Activated CD4-positive, alpha-beta memory T cell treated with anti-CD3 and anti-CD28 coated beads, Interleukin-2, amount 10 ng/mL, durations not matched to agents 7 days and 5 days (primary cell): ENCODE data around the gene NDUFA11. TPM values are rescaled to one million over a fixed set of nuclear protein-coding genes. Genes with fewer than 3 reads are reported as not detected.

ENCODE experiments used
- CTCF ChIA-PET: fragments of 350-600 bp; sonication (Branson Sonifier 250); formaldehyde crosslinking; loops from one replicate; lab custom pipeline; 2021; ENCODE audit warnings: antibody characterized with exemption, inconsistent platforms; lab: Charles Lee
- POLR2A ChIA-PET: fragments of 350-600 bp; sonication (Branson Sonifier 250); formaldehyde crosslinking; loops from one replicate; lab custom pipeline; 2021; ENCODE audit warnings: antibody characterized with exemption; lab: Charles Lee
- DNase-seq: peaks from one replicate; pipeline ENCODE4 v3.0.0-alpha.2; 2020
- H3K27ac Mint-ChIP-seq: one replicate; pipeline ENCODE4 v1.8.0; 2021; ENCODE audit warnings: mild to moderate bottlenecking, mixed read lengths
- H3K27me3 Mint-ChIP-seq: one replicate; pipeline ENCODE4 v1.8.0; 2021; ENCODE audit warnings: mixed read lengths
- H3K36me3 Mint-ChIP-seq: one replicate; pipeline ENCODE4 v1.8.0; 2021; ENCODE audit warnings: low read depth, mixed read lengths
- H3K4me1 Mint-ChIP-seq: one replicate; pipeline ENCODE4 v1.8.0; 2021; ENCODE audit warnings: mixed read lengths
- H3K4me3 Mint-ChIP-seq: one replicate; pipeline ENCODE4 v1.8.0; 2021; ENCODE audit warnings: mild to moderate bottlenecking, mixed read lengths
- H3K9me3 Mint-ChIP-seq: one replicate; pipeline ENCODE4 v1.8.0; 2021; ENCODE audit warnings: mixed read lengths
- total RNA-seq, 2 experiments: library from RNA; stranded (reverse); gene quantifications; one replicate each; pipeline ENCODE4 v1.2.3, GENCODE V29; 2021

NDUFA11 gene
- total RNA-seq, 2 experiments from 2014 or later = 217 to 220 TPM

DNA sequence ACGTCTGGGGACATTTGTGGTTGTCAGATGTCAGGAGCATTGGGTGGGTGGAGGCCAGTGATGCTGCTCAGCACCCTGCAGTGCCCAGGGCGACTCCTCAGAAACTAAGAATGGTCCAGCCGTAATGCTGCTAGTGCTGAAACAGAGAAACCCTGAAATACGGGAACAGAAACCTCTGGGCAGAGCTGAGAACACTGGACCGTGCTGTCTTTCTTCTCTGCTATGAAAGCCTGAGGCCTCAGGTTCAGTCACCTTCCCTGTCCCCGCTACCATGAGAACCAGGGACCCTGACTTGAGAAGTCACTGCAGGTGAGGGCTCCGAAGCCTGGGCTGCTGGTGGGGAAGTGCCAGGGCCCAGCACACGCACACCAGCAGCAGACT lies 23.8 kb upstream of the NDUFA11 start:
- Mint-ChIP-seq H3K27ac (no peak overlapping the region), H3K36me3 (peaks cover 41% of the 10 kb centered on the region), H3K27me3 (no peaks in the 10 kb centered on the region), H3K4me1 (no peaks in the 10 kb centered on the region), H3K9me3 (no peaks in the 10 kb centered on the region), H3K4me3 (no peak overlapping the region)
- POLR2A ChIA-PET = no interaction called here
- CTCF ChIA-PET = no interaction called here
- DNase-seq = no peak

- Mint-ChIP-seq H3K4me1 (no peaks in the 10 kb centered on the region), H3K27ac (no peak overlapping the region), H3K4me3 (no peak overlapping the region), H3K36me3 (peaks cover 41% of the 10 kb centered on the region), H3K9me3 (no peaks in the 10 kb centered on the region), H3K27me3 (no peaks in the 10 kb centered on the region)
- DNase-seq = no peak
- POLR2A ChIA-PET = no interaction called here
- CTCF ChIA-PET = no interaction called here
These were observed 23.3 kb upstream of the NDUFA11 start for GRCh38 chr19:5926641-5927440.

GRCh38 chr19:5925830-5926427 lies 22.3 kb upstream of the NDUFA11 start:
- peaks cover 41% of the 10 kb centered on the region for H3K36me3 Mint-ChIP-seq
- CTCF ChIA-PET = interaction anchor here (0.7 kb wide), 1 partner anchor 96 kb away, joined by 4 read pairs; no protein-coding TSS in a partner anchor
- POLR2A ChIA-PET = no interaction called here
- H3K4me3 Mint-ChIP-seq = no peak overlapping the region
- DNase-seq = no peak
- no peaks in the 10 kb centered on the region for H3K4me1 Mint-ChIP-seq
- H3K9me3 Mint-ChIP-seq = no peaks in the 10 kb centered on the region
- H3K27ac Mint-ChIP-seq = no peak overlapping the region
- H3K27me3 Mint-ChIP-seq = no peaks in the 10 kb centered on the region

GRCh38 chr19:5923356-5923755 lies 19.8 kb upstream of the NDUFA11 start:
- no peak overlapping the region for H3K27ac Mint-ChIP-seq
- H3K36me3 Mint-ChIP-seq = peaks cover 39% of the 10 kb centered on the region
- no peak for DNase-seq
- no peaks in the 10 kb centered on the region for H3K27me3 Mint-ChIP-seq
- no peaks in the 10 kb centered on the region for H3K9me3 Mint-ChIP-seq
- no peaks in the 10 kb centered on the region for H3K4me1 Mint-ChIP-seq
- no peak overlapping the region for H3K4me3 Mint-ChIP-seq
- ChIA-PET CTCF (no interaction called here), POLR2A (no interaction called here)

- CTCF ChIA-PET = no interaction called here
- POLR2A ChIA-PET = no interaction called here
- peaks cover 33% of the 10 kb centered on the region for H3K36me3 Mint-ChIP-seq
- no peaks in the 10 kb centered on the region for H3K9me3 Mint-ChIP-seq
- no peak for DNase-seq
- no peaks in the 10 kb centered on the region for H3K4me1 Mint-ChIP-seq
- no peak overlapping the region for H3K4me3 Mint-ChIP-seq
- no peaks in the 10 kb centered on the region for H3K27me3 Mint-ChIP-seq
- no peak overlapping the region for H3K27ac Mint-ChIP-seq
These were observed 18.6 kb upstream of the NDUFA11 start for GRCh38 chr19:5922161-5922545.

DNA sequence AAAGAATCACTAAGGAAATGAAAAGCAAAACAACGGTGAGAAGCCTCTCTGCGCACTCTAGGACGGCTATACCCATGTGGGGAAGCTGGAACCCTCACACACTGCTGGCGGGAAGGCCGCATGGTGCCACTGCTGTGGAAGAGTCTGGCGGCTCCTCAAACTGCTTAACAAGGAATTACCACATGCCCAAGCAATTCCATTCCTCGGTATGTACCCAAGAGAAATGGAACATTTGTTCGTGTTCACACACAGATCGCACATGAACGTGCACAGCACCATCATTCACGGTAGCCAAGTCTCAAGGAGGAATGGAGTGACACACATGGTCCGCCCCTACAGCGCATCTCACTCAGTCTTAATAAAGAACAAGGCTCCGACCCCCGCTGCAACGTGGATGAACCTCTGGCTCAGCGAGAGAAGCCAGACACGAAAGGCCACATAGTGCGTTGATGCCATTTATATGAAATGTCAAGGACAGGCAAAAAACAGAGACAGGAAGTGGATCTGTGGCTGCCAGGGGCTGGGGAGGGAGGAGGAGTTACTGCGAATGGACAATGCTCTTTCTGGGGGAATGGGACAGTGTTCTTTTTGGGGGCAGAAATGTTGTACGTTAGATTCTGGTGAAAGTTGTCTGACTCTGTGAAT lies 18.0 kb upstream of the NDUFA11 start:
- H3K27ac Mint-ChIP-seq = no peak overlapping the region
- H3K27me3 Mint-ChIP-seq = no peaks in the 10 kb centered on the region
- no peak overlapping the region for H3K4me3 Mint-ChIP-seq
- no peak for DNase-seq
- no peaks in the 10 kb centered on the region for H3K9me3 Mint-ChIP-seq
- CTCF ChIA-PET = no interaction called here
- peaks cover 33% of the 10 kb centered on the region for H3K36me3 Mint-ChIP-seq
- POLR2A ChIA-PET = no interaction called here
- no peaks in the 10 kb centered on the region for H3K4me1 Mint-ChIP-seq

GRCh38 chr19:5918463-5919079 lies 15.0 kb upstream of the NDUFA11 start:
- ChIA-PET POLR2A (no interaction called here), CTCF (no interaction called here)
- H3K27ac Mint-ChIP-seq = no peak overlapping the region
- DNase-seq = no peak
- H3K27me3 Mint-ChIP-seq = no peaks in the 10 kb centered on the region
- H3K36me3 Mint-ChIP-seq = peaks cover 22% of the 10 kb centered on the region
- H3K4me1 Mint-ChIP-seq = no peaks in the 10 kb centered on the region
- no peak overlapping the region for H3K4me3 Mint-ChIP-seq
- H3K9me3 Mint-ChIP-seq = no peaks in the 10 kb centered on the region

DNA sequence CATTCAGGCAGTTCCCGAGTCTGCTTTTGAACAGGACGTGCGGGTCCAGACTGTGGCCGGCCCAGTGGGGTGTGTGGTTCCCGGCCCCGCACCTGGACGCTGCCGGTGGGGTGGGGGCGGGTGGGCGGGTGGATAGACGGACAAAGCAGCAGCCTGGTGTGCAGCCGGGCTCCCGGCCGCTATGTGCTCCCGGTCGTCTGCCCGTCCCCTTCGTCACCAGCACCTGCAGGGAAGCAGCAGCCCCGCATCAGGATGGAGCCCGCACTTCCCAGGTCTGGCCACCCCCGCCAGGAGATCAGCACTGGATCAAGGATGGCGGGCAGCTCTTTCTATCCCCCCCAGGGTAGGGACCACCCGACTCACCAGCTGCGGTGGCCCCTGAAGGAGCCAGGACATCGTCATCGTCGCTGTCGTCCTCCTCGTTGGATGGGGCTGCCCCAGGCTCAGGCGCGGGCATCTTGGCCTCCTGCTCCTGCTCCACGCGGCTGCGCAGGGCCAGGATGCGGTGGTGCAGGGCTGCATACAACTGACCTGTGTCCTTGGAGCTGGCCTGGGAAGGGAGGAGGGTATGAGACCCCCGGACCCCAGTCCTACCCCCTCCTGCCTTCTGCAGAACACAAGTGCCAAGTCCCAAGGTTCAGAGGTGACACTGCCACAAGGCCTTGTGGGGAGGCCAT lies 14.0 kb upstream of the NDUFA11 start:
- H3K4me3 Mint-ChIP-seq = no peak overlapping the region
- ChIA-PET POLR2A (no interaction called here), CTCF (no interaction called here)
- no peaks in the 10 kb centered on the region for H3K27me3 Mint-ChIP-seq
- no peak for DNase-seq
- H3K9me3 Mint-ChIP-seq = no peaks in the 10 kb centered on the region
- H3K36me3 Mint-ChIP-seq = peaks cover 14% of the 10 kb centered on the region
- no peak overlapping the region for H3K27ac Mint-ChIP-seq
- no peaks in the 10 kb centered on the region for H3K4me1 Mint-ChIP-seq

- POLR2A ChIA-PET = no interaction called here
These were observed 12.7 kb upstream of the NDUFA11 start for GRCh38 chr19:5916181-5916708.

DNA sequence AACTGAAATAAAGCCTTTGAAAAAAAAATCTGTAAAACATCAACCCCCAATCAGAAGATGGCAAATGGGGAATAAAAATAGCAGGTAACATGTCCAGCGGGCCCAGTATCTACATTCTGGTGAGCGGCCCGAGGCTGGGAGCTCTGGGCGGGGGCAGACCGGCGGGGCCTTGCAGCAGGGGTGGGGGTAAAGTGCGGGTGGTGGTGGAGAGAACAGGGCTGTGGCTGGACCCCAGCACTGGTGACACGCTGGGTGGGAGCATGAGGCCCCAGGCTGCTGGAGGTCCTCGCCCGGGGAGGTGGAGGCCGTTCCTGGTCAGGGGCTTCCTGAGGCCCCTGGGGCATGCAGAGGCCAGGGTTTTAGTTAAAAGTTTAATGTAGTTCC lies 12.2 kb upstream of the NDUFA11 start:
- ChIA-PET CTCF (no interaction called here), POLR2A (no interaction called here)
- Mint-ChIP-seq H3K4me1 (no peaks in the 10 kb centered on the region), H3K27me3 (no peaks in the 10 kb centered on the region), H3K36me3 (peaks cover 10% of the 10 kb centered on the region), H3K27ac (no peak overlapping the region), H3K9me3 (no peaks in the 10 kb centered on the region), H3K4me3 (no peak overlapping the region)
- no peak for DNase-seq

More at GRCh38 chr19:5916181-5916708, 12.7 kb upstream of the NDUFA11 start:
- Mint-ChIP-seq H3K4me1 (no peaks in the 10 kb centered on the region), H3K4me3 (no peak overlapping the region), H3K27ac (no peak overlapping the region), H3K27me3 (no peaks in the 10 kb centered on the region), H3K36me3 (peaks cover 10% of the 10 kb centered on the region), H3K9me3 (no peaks in the 10 kb centered on the region)
- no peak for DNase-seq
- CTCF ChIA-PET = no interaction called here

DNA sequence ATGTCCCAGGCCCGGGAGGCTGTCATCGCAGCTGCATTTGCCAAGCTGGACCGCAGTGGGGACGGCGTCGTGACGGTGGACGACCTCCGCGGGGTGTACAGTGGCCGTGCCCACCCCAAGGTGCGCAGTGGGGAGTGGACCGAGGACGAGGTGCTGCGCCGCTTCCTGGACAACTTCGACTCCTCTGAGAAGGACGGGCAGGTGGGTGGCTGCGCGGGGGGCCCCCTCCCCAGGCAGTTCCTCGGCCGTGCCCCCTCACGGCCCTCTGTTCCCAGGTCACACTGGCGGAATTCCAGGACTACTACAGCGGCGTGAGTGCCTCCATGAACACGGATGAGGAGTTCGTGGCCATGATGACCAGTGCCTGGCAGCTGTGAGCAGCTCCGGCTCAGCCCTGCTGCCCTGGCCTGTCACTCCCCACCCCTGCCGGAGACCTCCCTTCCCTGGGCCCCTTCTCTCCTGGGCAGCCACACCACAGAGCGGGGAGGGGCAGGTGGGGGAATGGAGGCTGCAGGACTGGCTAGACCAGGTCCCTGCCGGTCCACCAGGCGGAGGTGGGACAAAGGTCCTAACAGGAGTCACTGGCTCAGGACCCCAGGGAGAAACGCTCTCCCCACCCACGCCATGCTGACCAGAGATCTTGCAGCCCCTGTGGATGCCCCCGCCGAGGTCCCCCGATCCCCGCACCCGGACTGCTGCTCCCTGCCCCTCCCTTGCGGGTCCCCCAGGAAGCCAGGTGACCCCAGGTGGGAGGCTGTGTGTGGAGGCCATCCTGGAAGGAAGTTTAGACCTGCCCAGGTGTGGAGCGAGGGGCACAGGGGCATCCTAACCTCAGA lies 11.6 kb upstream of the NDUFA11 start:
- no peak overlapping the region for H3K4me3 Mint-ChIP-seq
- CTCF ChIA-PET = no interaction called here
- no peaks in the 10 kb centered on the region for H3K9me3 Mint-ChIP-seq
- no peaks in the 10 kb centered on the region for H3K27me3 Mint-ChIP-seq
- peaks cover 10% of the 10 kb centered on the region for H3K36me3 Mint-ChIP-seq
- H3K4me1 Mint-ChIP-seq = no peaks in the 10 kb centered on the region
- no peak for DNase-seq
- no peak overlapping the region for H3K27ac Mint-ChIP-seq
- POLR2A ChIA-PET = no interaction called here

DNA sequence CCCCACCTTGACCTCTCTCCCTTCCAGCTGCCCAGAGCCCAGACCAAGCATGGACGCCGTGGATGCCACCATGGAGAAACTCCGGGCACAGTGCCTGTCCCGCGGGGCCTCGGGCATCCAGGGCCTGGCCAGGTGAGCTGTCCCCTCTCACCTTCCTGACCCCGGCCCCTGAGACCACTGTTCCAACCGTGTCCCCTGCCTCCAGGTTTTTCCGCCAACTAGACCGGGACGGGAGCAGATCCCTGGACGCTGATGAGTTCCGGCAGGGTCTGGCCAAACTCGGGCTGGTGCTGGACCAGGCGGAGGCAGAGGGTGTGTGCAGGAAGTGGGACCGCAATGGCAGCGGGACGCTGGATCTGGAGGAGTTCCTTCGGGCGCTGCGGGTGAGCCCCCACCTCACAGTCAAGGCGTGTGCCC lies 10.8 kb upstream of the NDUFA11 start:
- Mint-ChIP-seq H3K9me3 (no peaks in the 10 kb centered on the region), H3K4me3 (no peak overlapping the region), H3K27ac (no peak overlapping the region), H3K27me3 (no peaks in the 10 kb centered on the region), H3K36me3 (peaks cover 12% of the 10 kb centered on the region), H3K4me1 (no peaks in the 10 kb centered on the region)
- CTCF ChIA-PET = no interaction called here
- POLR2A ChIA-PET = no interaction called here
- DNase-seq = no peak
